GM19468 (cell line): ENCODE measurements around the gene OR10A6.

Source experiments
- ATAC-seq: cut with Tn5 transposase; IDR thresholded peaks from one replicate; pipeline ENCODE4 v1.9.1; 2021; ENCODE audit warnings: mild to moderate bottlenecking, moderate library complexity, moderate number of reproducible peaks; ENCODE audit not compliant: unreplicated experiment; ENCODE audit errors: extremely low read depth

OR10A6 gene

GRCh38 chr11:7911011-7911410 is 20.1 kb downstream of the OR10A6 start:
- no peak for ATAC-seq

DNA sequence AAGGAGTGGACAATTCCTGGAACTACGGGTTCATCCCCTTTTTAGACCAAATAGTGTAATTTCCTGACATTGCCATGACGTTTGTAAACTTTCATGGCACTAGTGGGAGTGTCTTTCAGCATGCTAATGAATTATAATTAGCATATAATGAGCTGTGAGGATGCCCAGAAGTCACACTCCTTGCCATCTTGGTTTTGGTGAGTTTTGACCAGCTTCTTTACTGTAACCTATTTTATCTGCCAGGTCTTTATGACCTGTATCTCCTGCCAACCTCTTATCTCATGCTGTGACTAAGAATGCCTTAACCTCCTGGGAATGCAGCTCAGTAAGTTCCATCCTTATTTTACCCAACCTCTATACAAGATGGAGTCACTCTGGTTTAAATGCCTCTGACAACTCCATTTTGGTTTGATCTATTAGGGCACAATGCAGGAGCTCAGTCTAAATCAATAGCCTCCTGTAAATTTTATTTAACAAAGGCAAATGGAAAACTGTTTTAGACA is 20.7 kb downstream of the OR10A6 start:
- ATAC-seq, result no peak

GRCh38 chr11:7909585-7910285 is 21.3 kb downstream of the OR10A6 start:
- ATAC-seq, result no peak

DNA sequence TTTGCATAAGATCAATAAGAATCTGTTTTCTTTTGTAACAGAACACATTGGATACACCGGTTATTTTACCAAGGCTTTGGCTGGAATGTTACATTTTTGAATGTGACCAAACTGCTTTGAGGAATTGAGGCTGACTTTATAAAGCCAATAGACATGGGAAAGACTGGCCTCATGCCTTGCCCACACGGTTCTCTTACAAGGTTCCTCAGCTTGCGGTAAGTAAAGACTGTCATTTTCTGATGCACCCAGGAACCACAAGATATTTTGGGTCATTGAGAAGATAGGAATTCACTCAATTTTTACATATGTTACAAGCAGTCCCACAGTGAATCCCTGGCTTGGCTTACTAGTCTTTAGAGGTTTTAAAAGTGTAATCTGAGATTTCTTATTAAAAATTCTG is 23.9 kb downstream of the OR10A6 start:
- ATAC-seq, result no peak

DNA sequence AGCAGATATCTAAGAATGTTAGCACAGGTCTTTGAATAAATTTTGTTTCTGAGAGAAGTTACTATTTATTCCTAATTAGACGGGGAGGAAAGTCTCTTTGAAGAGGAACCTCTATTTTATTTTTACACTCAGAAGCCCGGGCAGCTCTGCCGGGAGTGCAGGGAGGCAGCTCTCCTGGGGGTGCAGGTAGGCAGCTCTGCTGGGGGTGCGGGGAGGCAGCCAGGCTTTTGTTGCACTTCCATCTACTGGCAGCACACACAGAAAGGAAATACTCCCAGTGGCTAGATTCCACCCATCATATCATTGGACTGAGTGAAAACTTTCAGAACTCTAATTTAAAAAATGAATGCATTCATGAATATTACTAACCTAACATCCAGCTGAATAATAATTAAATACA is 24.6 kb downstream of the OR10A6 start:
- ATAC-seq, result no peak

- ATAC-seq, result no peak
Observed at GRCh38 chr11:7905961-7906429, 25.1 kb downstream of the OR10A6 start.

DNA sequence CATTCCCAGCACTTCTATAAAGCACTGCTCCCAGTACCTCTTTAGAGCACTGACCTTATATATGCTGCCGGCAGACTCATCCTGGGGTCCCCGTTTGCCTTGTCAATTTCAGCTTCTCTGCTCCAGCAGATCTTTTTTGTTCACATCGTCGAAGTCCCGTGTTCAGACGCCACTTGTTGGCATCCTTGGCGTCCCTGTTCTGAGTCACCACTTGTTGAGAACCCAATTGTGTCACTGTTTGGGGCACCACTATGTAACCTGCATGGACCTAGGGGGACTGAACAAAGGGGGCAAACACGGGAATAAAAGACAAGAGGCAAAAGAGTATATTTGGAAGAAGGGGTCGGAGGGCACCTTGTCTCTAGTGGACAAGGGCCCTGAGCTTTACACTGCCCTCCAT is 25.5 kb downstream of the OR10A6 start:
- no peak for ATAC-seq

GRCh38 chr11:7904917-7905316 is 26.2 kb downstream of the OR10A6 start:
- ATAC-seq, result no peak

- ATAC-seq, result no peak
Observed at GRCh38 chr11:7903940-7904339, 27.1 kb downstream of the OR10A6 start.

- no peak for ATAC-seq
Observed at GRCh38 chr11:7901319-7901854, 29.7 kb downstream of the OR10A6 start.

GRCh38 chr11:7900686-7901085 is 30.4 kb downstream of the OR10A6 start:
- no peak for ATAC-seq

- no peak for ATAC-seq
Observed at GRCh38 chr11:7899418-7899817, 31.6 kb downstream of the OR10A6 start.

DNA sequence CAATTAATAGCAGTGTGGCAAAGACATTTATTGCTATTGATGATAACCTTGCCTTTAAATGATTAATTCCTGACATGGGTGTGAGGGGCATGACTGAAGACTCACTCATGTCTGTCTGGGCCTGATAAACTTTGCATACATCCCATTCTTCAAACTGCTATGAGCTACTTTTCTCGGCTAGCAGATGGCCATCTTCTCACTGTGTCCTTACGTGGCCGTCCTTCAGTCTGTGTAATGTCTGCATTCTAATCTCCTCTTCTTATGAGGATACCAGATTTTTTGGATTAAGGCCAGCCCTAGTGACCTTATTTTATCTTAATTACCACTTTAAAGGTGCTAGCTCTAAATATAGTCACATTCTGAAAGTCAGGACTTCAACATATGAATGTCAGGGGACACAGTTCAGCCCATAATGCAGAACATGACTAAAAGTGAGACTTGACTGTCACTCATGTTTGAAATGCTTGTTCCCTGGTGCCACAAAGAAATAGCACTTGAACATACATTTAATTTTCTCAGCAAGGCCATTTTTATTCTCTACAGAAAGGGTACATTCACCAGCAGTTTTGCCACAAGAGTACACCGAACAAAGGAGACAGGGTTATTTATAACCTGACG is 32.3 kb downstream of the OR10A6 start:
- no peak for ATAC-seq

DNA sequence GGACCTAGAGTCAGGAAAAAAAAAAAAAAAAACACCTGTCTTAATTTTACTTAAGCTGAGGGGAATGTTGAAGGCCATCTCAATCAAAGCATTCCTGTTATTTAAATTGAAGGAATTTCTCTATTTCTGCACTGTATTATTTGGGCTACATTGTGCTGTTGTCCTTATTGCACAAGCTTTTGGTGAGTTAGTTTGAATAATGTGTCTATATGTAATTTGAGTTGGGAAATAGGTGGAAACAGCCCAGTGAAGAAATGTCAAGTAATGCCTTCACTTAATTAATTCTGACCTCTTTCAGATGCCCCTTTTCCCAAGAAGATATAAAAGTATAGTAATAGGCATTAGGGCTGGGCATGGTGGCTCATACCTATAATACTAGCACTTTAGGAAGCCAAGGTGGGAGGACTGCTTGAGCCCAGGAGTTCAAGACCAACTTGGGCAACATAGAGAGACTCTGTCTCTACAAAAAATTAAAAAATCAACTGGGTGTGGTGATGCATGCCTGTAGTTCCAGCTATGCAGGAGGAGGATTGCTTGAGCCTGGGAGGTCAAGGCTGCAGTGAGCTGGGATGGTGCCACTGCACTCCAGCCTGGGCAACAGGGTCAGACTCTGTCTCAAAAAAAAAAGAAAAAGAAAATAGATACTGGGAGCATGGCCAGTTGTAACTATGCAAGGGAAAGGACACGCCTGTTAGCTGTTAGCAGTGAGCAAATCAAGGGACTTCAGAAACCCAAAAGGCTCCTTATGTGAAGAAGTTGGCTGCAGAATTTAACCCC is 34.9 kb downstream of the OR10A6 start:
- no peak for ATAC-seq

DNA sequence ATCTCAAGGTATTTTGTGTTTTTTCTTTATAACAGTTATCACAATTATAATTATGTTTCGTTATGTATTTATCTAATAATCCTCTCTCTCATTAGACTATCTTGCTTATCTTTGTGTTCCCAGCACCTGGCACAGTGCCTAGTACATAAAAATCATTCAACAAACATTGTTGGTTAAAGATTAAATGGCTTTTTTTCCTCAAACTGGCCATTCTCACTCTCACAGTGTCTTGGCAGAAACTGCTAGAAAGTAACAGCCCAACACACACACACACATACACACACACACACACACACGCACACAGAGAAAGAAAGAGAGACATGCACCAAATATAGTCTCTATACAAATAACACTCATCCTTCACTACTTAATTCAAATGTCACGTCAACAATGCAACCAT is 36.8 kb downstream of the OR10A6 start:
- no peak for ATAC-seq

DNA sequence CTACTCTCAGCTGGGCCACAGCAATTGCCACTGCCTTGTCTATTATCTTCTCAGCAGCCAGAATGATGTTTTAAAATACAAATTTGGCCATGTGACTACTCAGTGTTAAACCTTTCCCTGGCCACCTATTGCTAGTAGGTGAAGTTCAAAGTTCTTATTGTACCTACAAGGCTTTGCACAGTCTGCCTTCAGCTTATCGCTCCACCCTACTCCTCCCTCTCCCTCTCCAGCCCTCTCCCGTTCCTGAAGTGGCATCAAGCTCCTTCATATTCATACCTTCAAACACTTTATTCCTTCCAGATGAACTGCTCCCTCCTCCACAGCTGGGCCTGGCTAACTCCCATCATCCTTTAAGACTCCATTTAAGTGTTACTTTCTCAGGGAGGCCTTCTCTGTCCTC is 37.3 kb downstream of the OR10A6 start:
- no peak for ATAC-seq

GRCh38 chr11:7892840-7893254 is 38.2 kb downstream of the OR10A6 start:
- no peak for ATAC-seq

GRCh38 chr11:7892059-7892699 is 38.9 kb downstream of the OR10A6 start:
- peak; percentile 20 for ATAC-seq

DNA sequence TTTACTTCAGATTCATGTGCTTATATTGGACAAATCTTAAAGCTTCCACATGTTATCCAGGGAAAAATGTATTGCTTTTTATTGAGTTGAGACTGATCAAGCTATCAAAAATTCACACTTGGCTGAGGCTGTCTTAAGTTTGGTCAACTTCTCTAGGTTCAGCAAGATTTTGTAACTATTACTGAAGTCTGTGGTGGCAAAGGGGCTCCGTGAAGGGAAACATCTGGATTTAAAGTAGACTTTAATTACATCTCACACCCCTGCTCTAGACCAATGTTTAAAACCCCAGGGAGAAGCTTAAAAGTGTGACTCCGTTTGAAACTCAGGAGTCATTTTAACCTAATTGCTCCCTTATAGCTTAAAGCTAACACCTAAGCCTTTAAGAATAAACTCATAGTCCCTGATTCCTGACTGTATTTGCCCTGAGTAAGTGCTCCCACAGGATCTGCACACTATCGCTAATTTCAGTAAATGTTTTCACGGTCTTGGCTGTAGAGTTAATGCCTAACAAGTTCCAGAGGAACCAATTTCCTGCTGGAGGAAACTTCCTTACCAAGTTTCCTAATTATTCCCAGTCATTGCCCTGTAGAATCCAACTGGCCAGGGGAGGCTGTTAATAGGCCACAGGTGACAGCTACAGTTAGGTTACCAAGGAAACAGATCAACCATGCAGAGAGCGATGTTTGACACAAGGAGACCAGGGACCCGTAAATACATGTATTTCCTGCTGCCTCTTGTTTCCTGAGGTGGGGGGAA is 40.5 kb downstream of the OR10A6 start:
- ATAC-seq, result peak; percentile 28

- ATAC-seq, result no peak
Observed at GRCh38 chr11:7889985-7890384, 41.1 kb downstream of the OR10A6 start.
